ENCODE data around the gene CELA1.
"Not testable (repeated sequence)": the region's sequence is repeated elsewhere in the genome, so short reads cannot be mapped to it uniquely, and the experiment has no call there.

The CELA1 gene

GRCh38 chr12:51341251-51342007 lies 5.0 kb downstream of the CELA1 start:
- peak; percentile 72 to 85 for DNase-seq

GRCh38 chr12:51339750-51340149 lies 6.7 kb downstream of the CELA1 start:
- DNase-seq: no peak

DNA sequence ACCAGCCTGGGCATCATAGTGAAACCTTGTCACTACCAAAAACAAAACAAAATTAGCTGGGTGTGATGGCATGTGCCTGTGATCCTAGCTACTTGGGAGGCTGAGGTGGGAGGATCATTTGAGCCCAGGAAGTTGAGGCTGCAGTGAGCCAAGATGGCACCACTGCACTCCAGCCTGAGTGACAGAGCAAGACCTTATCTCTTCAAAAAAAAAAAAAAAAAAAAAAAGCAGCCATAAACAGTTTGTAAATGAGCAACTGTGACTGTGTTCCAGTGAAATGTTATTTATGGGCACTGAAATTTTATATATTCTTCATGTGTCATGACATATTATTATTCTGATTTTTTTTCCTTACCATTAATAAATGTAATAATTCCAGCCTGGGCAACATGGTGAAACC lies 9.1 kb downstream of the CELA1 start:
- DNase-seq: not testable (repeated sequence)

- no peak for DNase-seq
Measured at GRCh38 chr12:51335931-51336330, 10.5 kb downstream of the CELA1 start.

DNA sequence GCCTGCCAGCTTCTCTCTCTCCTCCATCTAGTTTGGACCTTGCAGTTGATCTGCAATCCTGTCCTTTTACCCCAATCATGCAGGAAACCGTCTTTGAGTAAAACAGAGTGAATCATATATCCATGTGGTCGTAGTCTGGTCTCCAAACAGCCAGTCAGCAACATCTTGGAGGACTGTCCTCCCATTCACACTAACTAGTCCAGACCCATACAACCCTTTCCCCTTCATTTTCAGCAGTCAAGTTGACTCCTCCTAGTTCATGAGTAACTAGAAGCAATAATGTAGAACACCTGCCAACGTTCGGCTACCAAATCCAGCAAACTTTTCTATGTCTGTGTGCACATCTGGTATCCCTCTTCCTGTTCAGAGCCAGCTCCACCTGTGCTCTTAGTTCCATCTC lies 11.7 kb downstream of the CELA1 start:
- no peak for DNase-seq

GRCh38 chr12:51333536-51333935 lies 12.9 kb downstream of the CELA1 start:
- no peak for DNase-seq

GRCh38 chr12:51330186-51330585 lies 16.3 kb downstream of the CELA1 start:
- DNase-seq: no peak

- peak in 1 of 2 donors; percentile 16 for DNase-seq
Measured at GRCh38 chr12:51329742-51330141, 16.7 kb downstream of the CELA1 start.

DNA sequence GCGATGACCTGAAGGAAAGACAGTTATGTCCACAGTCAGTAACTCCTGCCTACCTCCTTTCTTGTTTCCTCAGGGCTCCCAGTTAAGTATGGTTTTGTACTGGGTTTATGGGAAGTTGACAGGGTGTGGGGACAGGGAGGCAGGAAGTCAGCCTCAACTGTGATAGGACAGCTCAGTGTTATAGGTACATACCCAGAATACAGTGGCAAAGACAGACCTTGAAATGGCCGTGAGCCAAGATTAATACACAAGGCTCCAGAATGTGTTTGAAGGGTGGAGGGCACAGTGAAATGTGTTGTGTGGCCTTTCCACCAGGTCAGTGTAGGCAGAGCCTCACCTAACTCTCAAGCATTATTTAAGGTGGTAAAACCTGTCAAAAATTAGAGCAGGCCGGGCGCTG lies 17.9 kb downstream of the CELA1 start:
- DNase-seq: no peak

DNA sequence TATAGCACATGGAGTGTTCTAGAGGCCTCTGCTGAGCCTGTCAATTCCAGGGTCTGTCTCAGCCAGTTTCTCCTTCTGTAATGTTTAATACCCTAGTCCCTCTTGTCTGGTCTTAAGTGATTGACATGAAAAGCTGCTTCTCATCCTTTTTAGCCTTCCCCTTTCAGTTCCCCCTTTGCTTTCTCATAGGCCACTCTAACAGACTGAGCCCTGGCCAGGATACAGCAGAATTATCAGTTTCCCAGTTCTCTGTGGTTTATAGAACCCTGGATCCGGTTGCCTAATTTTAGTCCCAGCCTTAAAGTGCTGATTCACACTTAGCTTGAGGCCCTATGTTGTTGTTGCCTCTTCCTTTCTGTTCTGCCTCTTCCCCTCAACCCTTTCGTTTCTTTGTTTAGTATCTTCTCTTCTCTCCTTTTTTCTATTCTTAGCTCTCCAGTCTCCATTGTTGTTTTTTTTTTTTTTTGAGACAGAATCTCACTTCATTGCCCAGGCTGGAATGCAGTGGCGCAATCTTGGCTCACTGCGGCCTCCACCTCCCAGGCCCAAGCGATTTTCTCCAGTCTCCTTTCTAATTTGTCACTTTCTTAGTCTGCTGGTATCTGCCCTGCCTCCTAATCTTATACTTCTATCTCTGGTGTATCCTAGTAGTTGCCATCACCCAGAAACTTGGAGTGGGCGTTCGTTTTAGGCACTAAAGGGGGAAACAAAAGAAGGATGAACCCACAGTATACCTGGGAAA lies 19.6 kb downstream of the CELA1 start:
- DNase-seq: peak; percentile 28 to 39

DNA sequence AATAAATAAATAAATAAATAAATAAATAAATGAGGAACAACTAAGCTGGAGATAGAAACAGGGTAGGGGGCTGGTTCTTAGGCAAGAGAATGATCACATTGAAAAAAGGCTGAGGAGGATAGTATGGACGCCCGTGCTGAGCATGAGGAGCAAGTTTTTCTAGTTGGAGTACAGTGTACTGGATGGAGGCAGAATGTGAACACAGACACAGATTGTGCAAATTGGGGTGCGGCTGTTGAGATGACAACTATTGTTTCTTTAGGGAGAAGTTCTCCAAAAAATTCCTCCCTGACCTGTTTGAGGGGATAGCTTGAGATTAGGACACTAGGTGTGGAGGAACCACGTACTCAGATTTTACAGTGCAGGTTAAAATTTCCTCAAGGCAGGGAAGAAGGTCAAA lies 21.5 kb downstream of the CELA1 start:
- no peak for DNase-seq

DNA sequence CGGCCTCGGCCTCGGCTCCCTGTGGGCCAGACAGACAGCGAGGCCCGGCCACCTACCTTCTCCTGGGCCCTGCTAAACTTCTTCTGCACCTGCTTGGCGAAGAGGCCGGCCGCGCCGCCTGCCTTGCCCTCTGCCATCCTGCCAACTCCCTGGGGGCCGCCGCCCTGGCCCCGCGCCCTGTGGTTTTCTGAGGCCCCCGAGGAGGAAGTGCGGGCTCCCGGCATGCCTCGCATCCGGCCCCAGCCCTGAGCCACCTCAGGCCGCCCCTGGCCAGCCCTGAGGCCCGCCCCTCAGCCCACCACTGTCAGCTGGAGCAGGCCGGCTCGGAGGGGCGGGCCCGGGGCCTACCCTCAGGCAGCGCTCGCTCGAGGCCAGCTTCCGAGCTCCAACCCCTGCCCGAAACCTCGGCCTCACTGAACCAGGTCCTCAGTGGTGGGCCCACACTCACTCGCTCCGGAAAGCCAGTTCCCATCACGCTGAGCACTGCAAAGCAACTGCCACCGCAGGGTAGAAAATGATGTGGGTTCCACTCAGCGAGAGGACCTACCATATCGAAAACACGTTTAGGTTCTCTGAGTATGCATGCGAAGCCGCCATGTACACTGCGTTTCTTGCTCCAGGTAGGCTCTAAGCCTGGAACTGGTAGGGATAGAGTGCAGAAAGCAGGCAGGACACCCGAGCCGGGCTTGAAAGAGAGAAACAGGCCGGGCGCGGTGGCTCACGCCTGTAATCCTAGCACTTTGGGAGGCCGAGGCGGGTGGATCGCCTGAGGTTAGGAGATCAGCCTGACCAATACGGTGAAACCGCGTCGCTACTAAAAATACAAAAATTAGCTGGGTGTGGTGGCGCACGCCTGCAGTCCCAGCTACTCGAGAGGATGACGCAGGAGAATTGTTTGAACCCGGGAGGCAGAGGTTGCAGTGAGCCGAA lies 22.2 kb downstream of the CELA1 start, which contains the start of gene BIN2:
Gene BIN2, minus strand, starts transcription at position 209 of the 930 bp plus-strand sequence. Its CDS starts 72 bp downstream, at position 137.
- peak; percentile 78 for DNase-seq

- peak; percentile 72 to 79 for DNase-seq
Measured at GRCh38 chr12:51323317-51323960, 23.0 kb downstream of the CELA1 start.

DNA sequence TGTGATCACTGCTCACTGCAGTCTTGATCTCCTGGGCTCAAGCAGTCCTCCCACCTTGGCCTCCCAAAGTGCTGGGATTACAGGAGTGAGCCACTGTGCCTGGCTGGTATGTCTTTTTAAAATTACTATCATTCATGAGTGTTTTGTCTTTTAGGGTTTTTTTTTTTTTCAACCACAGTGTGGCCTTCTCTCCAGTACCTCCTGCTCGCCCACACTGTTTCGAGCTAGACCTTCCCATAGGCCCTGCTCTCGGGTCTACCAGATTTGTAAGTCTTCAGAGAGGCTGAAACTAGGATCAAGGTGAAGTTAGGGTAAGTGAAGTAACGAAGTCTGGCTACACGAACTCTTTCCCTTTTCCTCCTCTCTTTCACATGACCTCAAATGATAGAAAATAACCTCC lies 24.0 kb downstream of the CELA1 start:
- DNase-seq: peak in 1 of 2 donors; percentile 32

GRCh38 chr12:51321882-51322281 lies 24.6 kb downstream of the CELA1 start:
- no peak for DNase-seq

DNA sequence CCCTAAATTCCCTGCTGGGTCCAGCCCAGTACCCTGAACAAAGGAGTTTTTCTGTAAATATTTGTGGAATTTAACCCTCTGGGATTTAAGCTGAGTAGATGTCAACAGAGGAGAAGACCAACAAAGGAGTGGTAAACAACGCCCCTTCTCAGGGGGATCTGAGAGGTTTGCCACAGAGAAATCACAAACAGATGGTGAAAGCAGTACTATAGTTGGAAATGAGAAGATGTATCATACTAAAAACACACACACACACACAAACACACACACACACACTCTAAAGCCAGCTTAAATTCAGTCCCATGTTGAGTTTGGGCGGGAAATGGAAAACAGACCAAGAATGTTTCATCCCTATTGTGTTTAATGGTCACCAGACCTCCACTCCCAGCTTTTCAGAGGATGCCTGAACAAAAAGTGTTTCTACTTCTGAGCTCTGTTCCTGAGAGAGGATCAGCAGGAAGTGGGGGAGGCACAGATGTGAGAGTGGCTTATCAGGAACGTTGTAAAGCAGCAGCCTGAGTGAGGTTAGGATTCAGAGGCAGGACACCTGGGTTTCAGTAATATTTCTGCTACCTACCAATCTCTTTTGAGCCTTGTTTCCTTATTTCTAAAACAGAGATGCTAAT lies 25.7 kb downstream of the CELA1 start:
- DNase-seq: peak in 1 of 2 donors; percentile 46

GRCh38 chr12:51320311-51320694 lies 26.2 kb downstream of the CELA1 start:
- DNase-seq: no peak

DNA sequence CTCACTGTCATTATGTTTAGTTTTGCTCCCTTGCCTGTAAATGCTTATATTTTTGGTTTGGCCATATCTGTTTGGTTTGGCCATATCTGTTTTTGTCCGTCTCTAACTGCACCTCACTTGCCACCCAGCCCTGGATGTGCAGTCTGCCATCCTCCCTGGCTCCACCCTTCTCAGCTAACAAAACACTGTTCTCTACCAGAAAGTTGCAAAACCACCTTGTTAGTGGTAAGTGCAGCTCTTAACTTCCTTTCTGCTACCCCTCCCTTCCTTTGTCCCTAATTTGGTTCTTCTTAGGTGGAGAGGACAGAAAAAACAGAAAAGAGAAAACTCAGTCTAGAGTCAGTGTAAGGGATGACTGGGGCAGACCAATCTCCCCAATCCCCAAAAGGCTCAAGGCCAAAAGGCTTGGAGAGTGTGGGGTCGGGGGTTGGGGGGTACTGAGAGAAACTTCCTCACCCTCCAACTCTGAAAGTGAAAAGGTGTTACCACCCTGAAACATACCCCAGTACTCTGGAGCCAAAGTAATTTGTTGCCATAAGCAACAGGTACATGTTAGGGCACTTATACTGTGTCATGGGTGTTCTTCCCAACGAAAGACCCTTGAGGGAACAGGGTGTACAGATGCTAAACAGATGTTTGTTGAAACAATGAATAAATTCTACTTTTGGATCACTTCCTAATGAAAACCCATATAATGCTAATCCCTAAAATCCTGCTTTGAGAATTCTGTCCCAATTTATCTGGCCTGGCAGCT lies 27.5 kb downstream of the CELA1 start:
- peak; percentile 53 to 74 for DNase-seq

DNA sequence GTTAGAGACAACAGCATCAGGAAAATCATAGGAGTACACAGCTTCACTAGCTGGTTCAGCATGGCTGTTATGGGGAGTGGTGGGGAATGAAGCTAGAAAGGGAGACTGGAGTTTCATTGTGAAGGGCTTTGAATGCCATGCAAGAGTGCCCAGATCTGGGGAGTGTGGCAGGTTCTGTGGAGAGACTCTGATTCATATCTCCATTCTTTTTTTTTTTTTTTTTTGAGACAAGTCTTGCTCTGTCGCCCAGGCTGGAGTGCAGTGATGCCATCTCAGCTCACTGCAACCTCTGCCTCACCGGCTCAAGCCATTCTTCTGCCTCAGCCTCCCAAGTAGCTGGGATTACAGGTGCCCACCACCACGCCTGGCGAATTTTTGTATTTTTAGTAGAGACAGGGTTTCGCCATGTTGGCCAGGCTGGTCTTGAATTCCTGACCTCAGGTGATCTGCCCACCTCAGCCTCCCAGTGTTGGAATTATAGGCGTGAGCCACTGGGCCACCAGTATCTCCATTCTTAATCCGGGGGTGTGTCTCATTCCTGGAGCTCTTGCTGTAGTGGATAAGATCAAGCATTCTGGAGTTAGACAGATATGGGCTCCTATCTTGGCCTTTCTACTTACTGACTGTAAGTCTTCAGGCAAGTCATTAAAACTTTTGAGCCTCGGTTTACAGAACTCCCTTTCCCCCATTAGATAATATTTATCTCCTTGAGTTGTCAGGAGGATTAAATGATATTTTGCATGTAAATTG lies 28.2 kb downstream of the CELA1 start:
- DNase-seq: not testable (repeated sequence)

DNA sequence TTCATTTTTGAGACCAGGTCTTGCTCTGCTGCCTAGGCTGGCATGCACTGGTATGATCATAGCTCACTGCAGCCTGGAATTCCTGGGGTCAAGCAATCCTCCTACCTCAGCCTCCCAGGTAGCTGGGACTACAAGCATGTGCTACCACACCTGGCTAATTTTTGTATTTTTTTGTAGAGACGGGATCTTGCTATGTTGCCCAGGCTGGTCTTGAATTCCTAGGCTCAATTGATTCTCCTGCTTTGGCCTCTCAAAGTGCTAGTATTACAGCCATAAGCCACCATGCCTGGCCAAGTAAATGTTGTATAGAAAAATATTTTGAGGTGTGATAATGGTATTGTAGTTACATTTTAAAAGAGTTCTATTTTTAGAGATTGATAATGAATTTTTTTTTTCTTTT lies 35.1 kb downstream of the CELA1 start:
- no peak for DNase-seq

Measured in CD4-positive, alpha-beta T cell treated with Interferon alpha-2 for 1 hour (primary cell).